Measurements from ENCODE around the gene LMNTD2.

DNA sequence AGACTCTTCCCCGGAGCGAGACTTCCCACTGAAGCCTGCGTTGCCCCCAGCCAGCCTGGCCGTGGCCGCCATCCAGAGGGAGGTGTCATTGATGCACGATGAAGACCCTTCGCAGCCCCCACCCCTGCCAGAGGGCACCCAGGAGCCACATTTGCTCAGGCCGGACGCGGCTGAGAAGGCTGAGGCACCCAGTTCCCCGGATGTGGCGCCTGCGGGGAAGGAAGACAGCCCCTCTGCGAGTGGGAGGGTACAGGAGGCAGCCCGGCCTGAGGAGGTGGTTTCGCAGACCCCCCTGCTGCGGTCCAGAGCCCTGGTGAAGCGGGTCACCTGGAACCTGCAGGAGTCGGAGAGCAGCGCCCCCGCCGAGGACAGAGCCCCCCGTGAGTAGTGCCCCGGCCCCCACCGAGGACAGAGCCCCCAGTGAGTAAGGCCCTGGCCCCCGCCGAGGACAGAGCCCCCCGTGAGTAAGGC lies 48.8 kb upstream of the LMNTD2 start:
- TF ChIP-seq, protein P1, sequence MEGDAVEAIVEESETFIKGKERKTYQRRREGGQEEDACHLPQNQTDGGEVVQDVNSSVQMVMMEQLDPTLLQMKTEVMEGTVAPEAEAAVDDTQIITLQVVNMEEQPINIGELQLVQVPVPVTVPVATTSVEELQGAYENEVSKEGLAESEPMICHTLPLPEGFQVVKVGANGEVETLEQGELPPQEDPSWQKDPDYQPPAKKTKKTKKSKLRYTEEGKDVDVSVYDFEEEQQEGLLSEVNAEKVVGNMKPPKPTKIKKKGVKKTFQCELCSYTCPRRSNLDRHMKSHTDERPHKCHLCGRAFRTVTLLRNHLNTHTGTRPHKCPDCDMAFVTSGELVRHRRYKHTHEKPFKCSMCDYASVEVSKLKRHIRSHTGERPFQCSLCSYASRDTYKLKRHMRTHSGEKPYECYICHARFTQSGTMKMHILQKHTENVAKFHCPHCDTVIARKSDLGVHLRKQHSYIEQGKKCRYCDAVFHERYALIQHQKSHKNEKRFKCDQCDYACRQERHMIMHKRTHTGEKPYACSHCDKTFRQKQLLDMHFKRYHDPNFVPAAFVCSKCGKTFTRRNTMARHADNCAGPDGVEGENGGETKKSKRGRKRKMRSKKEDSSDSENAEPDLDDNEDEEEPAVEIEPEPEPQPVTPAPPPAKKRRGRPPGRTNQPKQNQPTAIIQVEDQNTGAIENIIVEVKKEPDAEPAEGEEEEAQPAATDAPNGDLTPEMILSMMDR (IDR thresholded peaks at IDR 0.05) = no peak
- no peak for TF ChIP-seq POLR2A (IDR thresholded peaks at IDR 0.05)

Measured in uterus (tissue), 2 donors.